Chondrocyte (in vitro differentiated cells): ENCODE results near the gene GDF9. TPM values are rescaled to one million over a fixed set of nuclear protein-coding genes. Genes with fewer than 3 reads are reported as not detected.

Experiments
- DNase-seq: peaks from one replicate; pipeline ENCODE4 v3.0.0; 2021; ENCODE audit warnings: mixed read lengths, low spot score
- H3K27ac Mint-ChIP-seq: one replicate; pipeline ENCODE4 v1.8.0; 2021; ENCODE audit warnings: mild to moderate bottlenecking, moderate library complexity, mixed read lengths; ENCODE audit not compliant: unreplicated experiment
- H3K27me3 Mint-ChIP-seq: 2 replicates; pipeline ENCODE4 v1.8.0; 2021; ENCODE audit warnings: low read depth, mixed read lengths
- H3K36me3 Mint-ChIP-seq: 2 replicates; pipeline ENCODE4 v1.8.0; 2021; ENCODE audit warnings: low read depth, mixed read lengths
- H3K4me1 Mint-ChIP-seq: 2 replicates; pipeline ENCODE4 v1.8.0; 2021; ENCODE audit warnings: low read depth, mild to moderate bottlenecking, mixed read lengths
- H3K4me3 Mint-ChIP-seq: one replicate; pipeline ENCODE4 v1.8.0; 2021; ENCODE audit warnings: mild to moderate bottlenecking, moderate library complexity, mixed read lengths; ENCODE audit not compliant: unreplicated experiment
- H3K9me3 Mint-ChIP-seq: 2 replicates; pipeline ENCODE4 v1.8.0; 2021; ENCODE audit warnings: low read depth, mixed read lengths
- CTCF ChIP-seq: fragments of 200-600 bp; sonication (generic); IDR thresholded peaks from 2 replicates; pipeline ENCODE4 v1.5.0; 2021; ENCODE audit warnings: antibody characterized with exemption, mild to moderate bottlenecking, moderate library complexity
- total RNA-seq: library from RNA; stranded (reverse); gene quantifications from 3 replicates; pipeline ENCODE4 v1.2.1, GENCODE V29; 2021

Gene GDF9
- total RNA-seq, 1 donor from 2014 or later: 0.30 TPM

DNA sequence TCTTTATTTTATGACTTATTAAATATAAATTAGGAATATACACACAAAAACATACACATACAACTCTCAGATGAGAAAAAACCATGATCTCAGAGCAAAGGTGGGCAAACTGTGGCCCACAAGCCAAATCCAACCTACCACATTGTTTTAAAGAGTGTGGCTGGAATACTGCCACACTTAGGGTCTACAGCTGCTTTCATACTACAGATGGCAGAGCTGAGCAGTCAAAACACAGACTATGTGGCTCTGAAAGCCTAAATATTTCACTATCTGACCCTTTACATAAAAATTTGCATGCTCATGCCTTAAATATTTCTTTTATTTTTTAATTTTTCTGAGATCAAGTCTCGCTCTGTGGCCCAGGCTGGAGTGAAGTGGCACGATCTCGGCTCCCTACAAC, 35.5 kb upstream of the GDF9 start:
- peak; percentile 61 for TF ChIP-seq CTCF
- H3K4me1 Mint-ChIP-seq: no peaks in the 10 kb centered on the region
- H3K27me3 Mint-ChIP-seq: no peaks in the 10 kb centered on the region
- DNase-seq: no peak
- H3K4me3 Mint-ChIP-seq: no peak overlapping the region
- no peak overlapping the region for H3K27ac Mint-ChIP-seq
- no peaks in the 10 kb centered on the region for H3K9me3 Mint-ChIP-seq
- H3K36me3 Mint-ChIP-seq: peaks cover 21% of the 10 kb centered on the region

DNA sequence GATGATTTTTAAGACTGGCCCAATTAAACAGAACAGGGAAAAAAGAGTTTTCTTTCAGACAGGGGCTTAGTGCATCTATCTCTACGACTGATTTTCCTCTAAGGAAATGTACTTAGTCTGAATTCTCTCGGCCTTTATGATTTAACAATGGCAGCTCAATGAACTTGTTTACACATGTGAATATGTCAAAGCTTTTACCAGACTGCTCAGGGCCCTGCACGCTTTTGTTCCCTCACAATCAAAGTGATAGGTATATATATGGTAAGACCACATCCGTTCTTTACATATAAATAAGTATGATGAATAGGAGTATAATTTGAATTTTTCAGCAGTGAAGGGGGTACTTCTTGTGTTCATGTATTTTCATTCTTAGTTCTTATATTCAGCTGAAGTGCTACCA, 34.8 kb upstream of the GDF9 start:
- Mint-ChIP-seq H3K27ac (no peak overlapping the region), H3K4me3 (no peak overlapping the region), H3K9me3 (no peaks in the 10 kb centered on the region), H3K27me3 (no peaks in the 10 kb centered on the region), H3K36me3 (peaks cover 28% of the 10 kb centered on the region), H3K4me1 (peaks cover 3% of the 10 kb centered on the region)
- no peak for DNase-seq
- TF ChIP-seq CTCF: no peak

- no peak for TF ChIP-seq CTCF
- Mint-ChIP-seq H3K27ac (no peak overlapping the region), H3K36me3 (peaks cover 37% of the 10 kb centered on the region), H3K4me1 (peaks cover 11% of the 10 kb centered on the region), H3K27me3 (no peaks in the 10 kb centered on the region), H3K9me3 (no peaks in the 10 kb centered on the region), H3K4me3 (no peak overlapping the region)
- no peak for DNase-seq
Observed at GRCh38 chr5:132898094-132898493, 31.8 kb upstream of the GDF9 start.

DNA sequence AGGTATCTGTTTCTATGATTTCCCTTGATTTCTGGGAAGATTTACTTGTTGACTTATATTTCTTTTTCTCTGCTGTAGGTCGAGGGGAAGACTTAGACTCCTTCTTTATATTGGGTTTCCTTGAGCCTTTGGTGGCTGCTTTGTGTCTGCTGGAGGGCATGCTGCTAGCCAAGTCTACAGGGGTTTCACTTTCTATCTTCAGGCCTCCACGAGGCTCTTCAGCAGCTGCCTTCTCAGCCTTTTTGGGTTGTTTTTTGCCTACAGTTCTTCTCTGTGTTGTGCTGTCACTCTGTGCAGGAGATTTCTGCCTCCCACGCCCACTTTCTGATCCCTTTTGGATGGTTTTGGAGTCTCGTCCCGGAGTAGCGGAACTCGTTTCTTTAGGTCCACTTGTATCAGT, 30.4 kb upstream of the GDF9 start:
- Mint-ChIP-seq H3K36me3 (peaks cover 47% of the 10 kb centered on the region), H3K9me3 (no peaks in the 10 kb centered on the region), H3K27ac (peak overlapping the region; percentile 6), H3K27me3 (no peaks in the 10 kb centered on the region), H3K4me3 (no peak overlapping the region), H3K4me1 (peaks cover 11% of the 10 kb centered on the region)
- no peak for TF ChIP-seq CTCF
- DNase-seq: no peak

GRCh38 chr5:132895719-132896305, 29.5 kb upstream of the GDF9 start:
- Mint-ChIP-seq H3K27me3 (no peaks in the 10 kb centered on the region), H3K36me3 (peaks cover 47% of the 10 kb centered on the region), H3K27ac (no peak overlapping the region), H3K9me3 (no peaks in the 10 kb centered on the region), H3K4me3 (no peak overlapping the region), H3K4me1 (peaks cover 11% of the 10 kb centered on the region)
- no peak for DNase-seq
- no peak for TF ChIP-seq CTCF
